Activated T-cell treated with anti-CD3 and anti-CD28 coated beads for 24 hours (primary cell): ENCODE results near the gene ANKRD65.

ENCODE experiments used
- DNase-seq: peaks from one replicate; pipeline ENCODE4 v3.0.0-alpha.2; 2020; ENCODE audit warnings: low read depth

ANKRD65 gene

DNA sequence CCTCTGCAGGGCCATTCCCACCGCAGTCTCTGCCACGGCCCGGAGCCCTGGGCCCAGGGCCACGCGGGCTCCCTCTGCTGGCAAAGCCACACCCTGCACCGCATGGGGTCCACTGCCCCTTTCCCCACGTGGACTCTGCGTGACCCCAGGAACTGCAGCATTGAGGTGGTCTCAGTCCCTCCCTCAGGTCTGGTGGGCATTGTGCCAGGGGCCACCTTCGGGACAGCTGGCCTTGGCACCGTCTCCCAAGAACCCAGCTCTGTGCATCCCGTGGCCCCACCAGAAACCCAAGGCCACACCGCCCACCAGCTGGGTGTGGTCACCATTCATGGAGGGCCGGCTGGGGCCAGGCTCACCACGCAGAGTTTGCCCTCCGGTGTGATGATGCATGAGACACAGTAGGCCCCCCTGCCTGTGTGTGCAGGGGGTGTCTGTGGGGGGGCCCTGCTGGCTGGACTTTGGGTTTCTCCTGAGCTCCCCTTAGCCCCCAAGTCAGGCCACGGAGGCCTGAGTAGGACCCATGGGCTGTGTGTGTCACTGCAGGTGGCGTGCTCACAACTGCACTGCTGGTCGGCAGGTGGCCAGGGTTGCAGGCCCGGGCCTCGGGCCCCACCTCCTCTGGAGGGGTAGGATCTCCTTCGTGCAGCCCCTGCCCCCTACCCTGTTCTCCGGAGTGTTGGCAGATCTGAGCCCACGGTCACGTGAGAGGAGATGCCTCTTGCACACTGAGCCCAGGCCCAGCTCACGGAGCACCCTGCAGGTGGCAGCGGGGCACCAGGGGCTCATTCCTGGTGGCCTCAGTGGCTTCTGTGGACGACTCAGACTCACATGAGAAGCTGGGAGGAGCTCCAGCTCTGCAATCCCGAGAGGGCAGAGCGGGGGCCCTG, 20.2 kb upstream of the ANKRD65 start:
- DNase-seq: peak; percentile 44

GRCh38 chr1:1440262-1441001, 19.4 kb upstream of the ANKRD65 start:
- DNase-seq: no peak

DNA sequence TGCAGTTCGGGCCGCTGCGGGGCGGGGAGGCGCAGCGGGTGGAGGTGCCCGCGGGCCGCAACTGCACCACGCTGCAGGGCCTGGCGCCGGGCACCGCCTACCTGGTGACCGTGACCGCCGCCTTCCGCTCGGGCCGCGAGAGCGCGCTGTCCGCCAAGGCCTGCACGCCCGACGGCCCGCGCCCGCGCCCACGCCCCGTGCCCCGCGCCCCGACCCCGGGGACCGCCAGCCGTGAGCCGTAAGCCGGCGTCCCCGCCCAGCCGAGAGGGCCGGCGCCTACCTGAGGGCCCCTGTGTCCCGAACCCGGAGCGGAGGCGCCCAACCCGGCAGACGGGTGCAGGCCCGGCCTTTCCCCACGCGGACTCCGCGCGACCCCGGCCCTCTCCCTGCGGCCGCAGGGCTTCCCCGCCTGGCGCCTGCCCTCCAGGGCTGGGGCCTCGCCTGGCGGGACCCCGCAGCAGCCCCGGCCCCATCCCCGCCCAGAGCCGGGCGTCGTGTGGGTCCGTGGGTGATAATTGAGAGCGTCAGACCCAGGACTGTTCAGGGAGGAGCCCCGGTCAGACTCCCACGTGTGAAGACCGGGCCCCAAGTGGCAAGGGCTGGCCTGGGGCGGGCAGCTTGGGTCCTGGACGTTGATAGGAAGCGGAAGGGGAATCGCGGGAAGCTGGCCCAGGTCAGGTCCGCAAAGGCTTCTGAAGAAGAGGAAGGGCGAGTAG, 18.6 kb upstream of the ANKRD65 start:
- no peak for DNase-seq

GRCh38 chr1:1438531-1439381, 17.7 kb upstream of the ANKRD65 start:
- no peak for DNase-seq

- DNase-seq: no peak
These were observed 16.9 kb upstream of the ANKRD65 start for GRCh38 chr1:1437904-1438376.

DNA sequence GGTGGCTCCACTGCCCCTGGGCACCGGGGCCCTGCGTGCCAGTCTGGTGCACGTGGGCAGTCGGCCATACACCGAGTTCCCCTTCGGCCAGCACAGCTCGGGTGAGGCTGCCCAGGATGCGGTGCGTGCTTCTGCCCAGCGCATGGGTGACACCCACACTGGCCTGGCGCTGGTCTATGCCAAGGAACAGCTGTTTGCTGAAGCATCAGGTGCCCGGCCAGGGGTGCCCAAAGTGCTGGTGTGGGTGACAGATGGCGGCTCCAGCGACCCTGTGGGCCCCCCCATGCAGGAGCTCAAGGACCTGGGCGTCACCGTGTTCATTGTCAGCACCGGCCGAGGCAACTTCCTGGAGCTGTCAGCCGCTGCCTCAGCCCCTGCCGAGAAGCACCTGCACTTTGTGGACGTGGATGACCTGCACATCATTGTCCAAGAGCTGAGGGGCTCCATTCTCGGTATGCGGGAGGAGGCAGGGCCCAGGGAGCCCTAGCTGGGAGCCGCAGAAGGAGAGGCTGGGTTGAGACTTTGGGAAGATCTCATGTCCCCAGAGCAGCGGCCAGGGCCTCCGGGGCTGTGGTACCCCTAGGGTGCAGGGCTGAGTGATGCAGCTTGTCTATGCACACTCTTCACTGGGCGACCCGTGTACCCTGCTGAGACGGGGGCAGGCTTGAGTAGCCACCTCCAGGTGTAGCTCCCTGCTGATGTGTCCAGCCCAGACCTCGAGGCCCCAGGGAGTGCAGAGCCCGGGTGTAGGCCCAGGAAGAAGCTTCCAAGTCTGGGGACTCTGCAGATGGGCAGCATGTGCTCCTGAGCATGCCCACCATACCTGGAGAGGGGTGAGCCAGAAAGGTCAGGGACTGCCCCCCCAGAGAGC, 16.2 kb upstream of the ANKRD65 start:
- DNase-seq: no peak

DNA sequence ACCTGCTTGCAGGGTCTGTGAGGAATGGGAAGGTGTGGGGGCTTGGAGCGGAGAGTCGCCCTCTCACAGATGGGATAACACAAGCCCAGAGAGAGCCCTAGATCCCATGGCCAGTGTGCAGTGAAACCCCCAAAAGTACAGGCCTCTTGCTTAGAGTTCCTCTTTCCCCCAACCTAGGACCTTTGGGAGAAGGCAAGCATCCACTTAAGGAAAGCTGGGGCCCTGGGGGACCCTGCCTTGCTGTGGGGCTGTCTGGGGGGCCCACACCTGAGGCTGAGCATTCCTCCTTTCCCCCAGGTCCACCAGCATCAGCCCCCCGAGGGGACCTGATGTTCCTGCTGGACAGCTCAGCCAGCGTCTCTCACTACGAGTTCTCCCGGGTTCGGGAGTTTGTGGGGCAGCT, 15.6 kb upstream of the ANKRD65 start:
- no peak for DNase-seq

DNA sequence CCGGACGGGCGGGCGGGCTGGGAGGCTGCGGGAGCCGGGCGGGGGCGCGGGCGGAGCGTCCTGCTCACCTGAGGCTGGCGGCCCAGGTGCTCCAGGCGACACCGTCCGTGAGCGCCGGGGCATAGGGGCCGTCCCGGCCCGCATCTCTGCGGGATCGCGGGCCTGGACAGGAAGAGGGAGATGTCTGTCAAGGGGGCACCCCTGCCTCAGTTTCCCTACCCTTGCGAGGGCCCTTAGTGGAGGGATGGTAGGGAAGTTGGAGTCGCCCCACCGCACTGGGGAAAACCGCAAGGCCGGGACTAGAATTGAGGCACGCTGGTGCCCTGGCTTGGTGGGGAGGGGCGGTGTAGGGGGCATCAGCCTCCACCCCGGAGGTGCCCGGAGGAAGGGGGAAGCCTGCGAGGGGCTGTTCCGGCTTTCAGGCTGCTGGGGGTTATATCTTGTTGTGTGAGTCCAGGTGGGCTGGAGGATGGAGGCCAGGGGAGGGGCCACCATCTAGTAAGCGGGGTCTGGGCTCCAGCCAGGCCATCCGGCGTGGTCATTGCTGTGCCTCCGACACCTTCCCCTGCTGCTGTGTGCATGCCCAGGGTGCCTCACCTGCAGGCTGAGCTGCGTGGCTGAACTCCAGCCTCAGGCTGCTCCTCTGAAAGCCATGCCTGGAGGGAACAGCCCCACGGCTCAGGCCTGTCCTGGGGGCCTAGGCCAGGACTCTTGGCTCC, 15.0 kb upstream of the ANKRD65 start:
- no peak for DNase-seq

DNA sequence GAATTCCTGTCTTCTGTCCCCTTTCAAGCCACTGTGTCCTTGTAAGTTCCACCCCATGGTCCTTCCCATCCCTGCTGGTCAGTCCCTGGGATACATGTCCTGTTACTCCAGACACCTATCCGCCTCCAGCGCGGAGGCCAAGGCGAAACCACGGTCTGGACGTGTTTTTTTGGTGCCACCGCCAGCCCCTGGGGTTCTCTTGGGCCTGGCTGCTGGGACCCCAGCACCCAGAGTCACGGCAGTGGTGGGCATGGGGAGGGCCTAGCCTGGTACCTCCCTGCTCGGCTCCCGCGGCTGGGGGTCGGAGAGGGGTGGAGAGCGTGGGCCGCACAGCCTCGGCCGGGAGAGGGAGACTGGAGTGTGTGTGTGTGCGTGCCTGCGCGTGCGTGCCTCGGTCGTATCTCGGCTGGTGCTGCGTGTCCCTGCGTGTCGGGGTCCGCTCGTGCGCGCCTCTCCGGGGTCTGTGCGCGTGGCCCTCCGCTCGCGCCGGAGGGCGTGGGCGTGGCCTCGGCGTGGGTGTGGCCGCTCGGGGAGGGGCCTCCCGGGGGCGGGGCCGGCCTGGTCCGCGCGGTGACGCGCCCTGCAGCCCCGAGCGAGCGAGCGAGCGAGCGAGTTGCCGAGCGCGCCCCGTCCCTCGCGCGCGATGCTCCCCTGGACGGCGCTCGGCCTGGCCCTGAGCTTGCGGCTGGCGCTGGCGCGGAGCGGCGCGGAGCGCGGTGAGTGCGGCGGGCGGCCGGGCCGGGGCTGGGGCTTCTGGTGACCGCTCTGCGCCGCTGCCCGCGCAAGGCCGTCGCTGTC, 14.2 kb upstream of the ANKRD65 start, which contains the start of gene VWA1:
Gene VWA1 (plus strand): TSS at position 585 of the 798 bp plus-strand sequence. CDS start 59 bp downstream, at position 644.
- peak; percentile 61 for DNase-seq

- no peak for DNase-seq
These were observed 13.7 kb upstream of the ANKRD65 start for GRCh38 chr1:1434824-1435105.

- DNase-seq: no peak
These were observed 13.2 kb upstream of the ANKRD65 start for GRCh38 chr1:1434131-1434823.

GRCh38 chr1:1433804-1434130, 12.7 kb upstream of the ANKRD65 start:
- DNase-seq: peak; percentile 57

GRCh38 chr1:1432951-1433803, 12.1 kb upstream of the ANKRD65 start:
- DNase-seq: no peak

- DNase-seq: no peak
These were observed 11.3 kb upstream of the ANKRD65 start for GRCh38 chr1:1432274-1432950.

DNA sequence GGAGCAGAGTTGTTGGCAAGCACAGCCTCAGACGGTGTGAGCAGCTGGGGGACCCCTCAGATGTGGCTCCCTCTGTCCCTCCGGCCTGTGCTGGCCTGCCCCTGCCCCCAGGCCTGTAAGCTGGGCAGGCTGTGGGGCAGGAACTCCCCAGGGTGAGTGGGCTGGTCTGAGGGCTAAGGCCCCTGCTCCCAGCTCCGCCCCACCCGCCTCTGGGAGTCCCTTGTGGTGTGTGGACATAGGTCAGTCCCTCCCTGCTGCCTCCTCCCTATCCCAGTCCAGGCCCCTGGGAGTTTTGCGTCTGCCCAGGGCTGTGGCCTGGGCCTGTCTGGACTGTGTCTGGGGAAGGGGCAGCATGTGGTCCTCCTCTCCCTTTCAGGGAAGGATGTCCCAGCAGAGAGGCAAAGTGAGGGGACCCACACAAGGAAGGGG, 10.8 kb upstream of the ANKRD65 start:
- no peak for DNase-seq

GRCh38 chr1:1430992-1431844, 10.1 kb upstream of the ANKRD65 start:
- no peak for DNase-seq
